A673 (cell line): ENCODE measurements around the gene CAPN5. TPM values are rescaled to one million over a fixed set of nuclear protein-coding genes. Genes with fewer than 3 reads are reported as not detected.

Experiments
- BruUV-seq: library from RNA; stranded (reverse); fragments of 400-500 nt; replicated peaks from 2 replicates; lab custom pipeline; 2021; lab: Mats Ljungman, UMichigan
- CTCF ChIA-PET: fragments of 300-600 bp; sonication (Branson Sonifier 250); formaldehyde crosslinking; loops from one replicate; lab custom pipeline; 2022; ENCODE audit warnings: antibody characterized with exemption; lab: Charles Lee
- POLR2A ChIA-PET: fragments of 300-600 bp; sonication (Branson Sonifier 250); formaldehyde crosslinking; loops from one replicate; lab custom pipeline; 2022; ENCODE audit warnings: antibody characterized with exemption; ENCODE audit not compliant: low non-redundant PET; lab: Charles Lee
- DNase-seq: peaks from one replicate; pipeline ENCODE4 v3.0.0-alpha.2; 2015; ENCODE audit warnings: low spot score
- H3K27ac ChIP-seq: fragments of 200-600 bp; sonication (generic); 2 replicates; pipeline ENCODE4 v1.5.1; 2016; ENCODE audit warnings: mixed run types, low read depth, mild to moderate bottlenecking, mixed read lengths, antibody characterized with exemption, low read length; ENCODE audit not compliant: poor library complexity, severe bottlenecking
- H3K27me3 ChIP-seq: fragments of 200-600 bp; sonication (generic); replicated peaks from 2 replicates; pipeline ENCODE4 v1.6.1; 2017; ENCODE audit warnings: mixed run types, low read depth, mild to moderate bottlenecking, mixed read lengths, antibody characterized with exemption, low read length; ENCODE audit not compliant: insufficient read depth, poor library complexity
- H3K36me3 ChIP-seq: fragments of 200-600 bp; sonication (generic); 2 replicates; pipeline ENCODE4 v1.6.1; 2016; ENCODE audit warnings: mixed run types, mild to moderate bottlenecking, mixed read lengths, antibody characterized with exemption, low read length; ENCODE audit not compliant: insufficient read depth, poor library complexity, severe bottlenecking
- H3K4me1 ChIP-seq: fragments of 200-600 bp; sonication (generic); 2 replicates; pipeline ENCODE4 v1.6.1; 2017; ENCODE audit warnings: mixed run types, mild to moderate bottlenecking, mixed read lengths, antibody characterized with exemption, low read length; ENCODE audit not compliant: insufficient read depth, poor library complexity, severe bottlenecking
- H3K4me3 ChIP-seq: fragments of 200-600 bp; sonication (generic); 2 replicates; pipeline ENCODE4 v1.5.1; 2016; ENCODE audit warnings: low read depth, mixed run types, mild to moderate bottlenecking, mixed read lengths, low read length; ENCODE audit not compliant: poor library complexity, severe bottlenecking
- H3K9me3 ChIP-seq: fragments of 200-600 bp; sonication (generic); 2 replicates; pipeline ENCODE4 v1.6.1; 2016; ENCODE audit warnings: mixed run types, low read depth, mild to moderate bottlenecking, mixed read lengths, antibody characterized with exemption, low read length; ENCODE audit not compliant: poor library complexity, severe bottlenecking
- EZH2 ChIP-seq: fragments of 200-600 bp; sonication (generic); IDR thresholded peaks from 2 replicates; pipeline ENCODE4 v1.6.1; 2017; ENCODE audit warnings: borderline replicate concordance, low read depth, mild to moderate bottlenecking, mixed read lengths, antibody characterized with exemption, low read length; ENCODE audit not compliant: poor library complexity, severe bottlenecking
- intact Hi-C: fragments of 100-400 bp; cut with micrococcal nuclease; formaldehyde crosslinking; loops from one replicate; pipeline ENCODE4 v1.10.0; 2022; ENCODE audit not compliant: unreplicated experiment
- total RNA-seq: library from RNA; stranded (reverse); gene quantifications from 2 replicates; pipeline ENCODE4 v1.2.3, GENCODE V29; 2021
- TF ChIP-seq, protein P1 (sequence below): fragments of 300-800, 200-600 bp; sonication (generic); conservative IDR thresholded peaks from 2 replicates; pipeline ENCODE4 v1.5.1; 2017; ENCODE audit warnings: low read depth, mild to moderate bottlenecking, antibody characterized with exemption, low read length, moderate library complexity, mixed read lengths

CAPN5 gene
- total RNA-seq, 1 experiment from 2014 or later, result 4.3 TPM

DNA sequence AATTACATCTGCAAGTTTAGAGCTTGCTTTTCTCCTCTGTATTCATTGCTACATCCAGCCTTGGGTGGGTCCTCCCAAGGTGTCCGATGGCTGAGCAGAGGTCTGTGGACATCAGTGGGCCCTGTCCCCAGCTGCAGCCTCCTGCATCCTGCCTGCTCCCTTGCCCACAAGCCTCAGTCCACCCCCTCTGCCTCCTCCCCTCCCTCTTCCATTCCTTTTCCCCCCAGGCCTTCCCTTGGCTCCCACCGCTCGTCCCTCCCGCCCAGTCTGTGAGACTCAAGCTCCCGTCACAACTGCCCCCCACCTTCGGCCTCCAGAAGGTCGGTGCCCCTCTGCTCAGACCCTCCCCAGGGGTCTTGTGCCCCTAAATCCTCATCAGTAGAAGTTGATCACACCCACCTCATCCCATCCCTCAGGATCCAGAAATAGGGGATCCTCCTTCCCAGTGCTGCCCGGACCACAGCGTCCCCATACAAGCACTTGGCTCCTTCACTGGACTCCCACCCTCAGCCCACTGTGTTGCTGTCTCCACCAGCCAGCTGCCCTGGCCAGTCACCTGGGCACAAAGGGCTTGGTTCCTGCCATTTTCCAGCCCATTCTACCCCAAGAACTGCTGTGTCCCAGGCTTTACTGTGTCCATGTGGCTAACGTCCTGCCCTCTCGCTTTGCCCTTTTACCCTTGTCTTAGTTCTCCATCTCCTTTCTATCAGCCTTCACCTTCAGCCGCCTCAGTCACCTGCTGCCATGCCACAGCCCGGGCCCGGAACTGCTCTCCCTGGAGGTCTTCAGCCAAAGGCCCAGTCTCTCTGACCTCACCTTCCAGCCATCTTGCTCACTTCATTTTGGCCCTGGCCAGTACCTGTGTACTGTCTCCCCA lies 33.6 kb downstream of the CAPN5 start:
- no peak overlapping the region for H3K4me3 ChIP-seq
- BruUV-seq, result no TSS peak
- no peaks in the 10 kb centered on the region for H3K36me3 ChIP-seq
- no peak for DNase-seq
- H3K27ac ChIP-seq, result no peak overlapping the region
- no peaks in the 10 kb centered on the region for H3K9me3 ChIP-seq
- ChIA-PET CTCF (interaction anchor here (0.5 to 1.5 kb wide), 3 partner anchors 9 to 53 kb away, joined by 3 to 10 read pairs (median 3); no protein-coding TSS in a partner anchor), POLR2A (no interaction called here)
- intact Hi-C loops, result no loop called here
- TF ChIP-seq, protein P1, sequence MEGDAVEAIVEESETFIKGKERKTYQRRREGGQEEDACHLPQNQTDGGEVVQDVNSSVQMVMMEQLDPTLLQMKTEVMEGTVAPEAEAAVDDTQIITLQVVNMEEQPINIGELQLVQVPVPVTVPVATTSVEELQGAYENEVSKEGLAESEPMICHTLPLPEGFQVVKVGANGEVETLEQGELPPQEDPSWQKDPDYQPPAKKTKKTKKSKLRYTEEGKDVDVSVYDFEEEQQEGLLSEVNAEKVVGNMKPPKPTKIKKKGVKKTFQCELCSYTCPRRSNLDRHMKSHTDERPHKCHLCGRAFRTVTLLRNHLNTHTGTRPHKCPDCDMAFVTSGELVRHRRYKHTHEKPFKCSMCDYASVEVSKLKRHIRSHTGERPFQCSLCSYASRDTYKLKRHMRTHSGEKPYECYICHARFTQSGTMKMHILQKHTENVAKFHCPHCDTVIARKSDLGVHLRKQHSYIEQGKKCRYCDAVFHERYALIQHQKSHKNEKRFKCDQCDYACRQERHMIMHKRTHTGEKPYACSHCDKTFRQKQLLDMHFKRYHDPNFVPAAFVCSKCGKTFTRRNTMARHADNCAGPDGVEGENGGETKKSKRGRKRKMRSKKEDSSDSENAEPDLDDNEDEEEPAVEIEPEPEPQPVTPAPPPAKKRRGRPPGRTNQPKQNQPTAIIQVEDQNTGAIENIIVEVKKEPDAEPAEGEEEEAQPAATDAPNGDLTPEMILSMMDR, result no peak
- TF ChIP-seq EZH2, result no peak
- H3K27me3 ChIP-seq, result no peaks in the 10 kb centered on the region
- no peaks in the 10 kb centered on the region for H3K4me1 ChIP-seq

DNA sequence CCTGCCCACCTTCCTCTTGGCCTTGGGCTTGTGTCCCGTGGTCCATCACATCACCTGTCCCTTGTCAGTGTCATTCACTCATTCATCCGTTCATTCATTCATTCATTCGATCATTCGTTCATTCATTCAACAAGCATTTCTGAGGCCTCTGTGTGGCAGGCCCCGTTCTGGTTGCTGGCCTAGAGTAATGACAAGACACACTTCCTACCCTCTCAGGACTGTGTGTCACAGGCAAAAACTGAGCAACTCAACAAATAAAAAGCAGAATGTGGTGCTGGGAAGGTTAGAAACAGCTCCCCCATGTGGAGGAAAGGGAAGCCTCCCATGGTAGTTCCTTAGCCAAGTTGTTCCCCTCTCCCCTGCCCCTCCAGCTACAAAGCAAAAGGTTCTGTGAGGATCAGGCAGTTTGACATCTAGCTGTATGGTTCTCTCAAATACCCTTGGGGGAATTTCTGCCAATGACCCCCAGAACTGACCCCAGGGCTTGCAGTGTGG lies 34.3 kb downstream of the CAPN5 start:
- Histone ChIP-seq H3K36me3 (no peaks in the 10 kb centered on the region), H3K4me1 (no peaks in the 10 kb centered on the region), H3K4me3 (no peak overlapping the region), H3K27me3 (no peaks in the 10 kb centered on the region), H3K9me3 (no peaks in the 10 kb centered on the region), H3K27ac (no peak overlapping the region)
- peak; percentile 70 for DNase-seq
- TF ChIP-seq, protein P1, result peak; percentile 85
- TF ChIP-seq EZH2, result no peak
- BruUV-seq, result no TSS peak
- CTCF ChIA-PET, result interaction anchor here (0.5 to 1.5 kb wide), 4 partner anchors 10 to 170 kb away, joined by 3 to 10 read pairs (median 4); no protein-coding TSS in a partner anchor
- POLR2A ChIA-PET, result no interaction called here
- intact Hi-C loops, result no loop called here

DNA sequence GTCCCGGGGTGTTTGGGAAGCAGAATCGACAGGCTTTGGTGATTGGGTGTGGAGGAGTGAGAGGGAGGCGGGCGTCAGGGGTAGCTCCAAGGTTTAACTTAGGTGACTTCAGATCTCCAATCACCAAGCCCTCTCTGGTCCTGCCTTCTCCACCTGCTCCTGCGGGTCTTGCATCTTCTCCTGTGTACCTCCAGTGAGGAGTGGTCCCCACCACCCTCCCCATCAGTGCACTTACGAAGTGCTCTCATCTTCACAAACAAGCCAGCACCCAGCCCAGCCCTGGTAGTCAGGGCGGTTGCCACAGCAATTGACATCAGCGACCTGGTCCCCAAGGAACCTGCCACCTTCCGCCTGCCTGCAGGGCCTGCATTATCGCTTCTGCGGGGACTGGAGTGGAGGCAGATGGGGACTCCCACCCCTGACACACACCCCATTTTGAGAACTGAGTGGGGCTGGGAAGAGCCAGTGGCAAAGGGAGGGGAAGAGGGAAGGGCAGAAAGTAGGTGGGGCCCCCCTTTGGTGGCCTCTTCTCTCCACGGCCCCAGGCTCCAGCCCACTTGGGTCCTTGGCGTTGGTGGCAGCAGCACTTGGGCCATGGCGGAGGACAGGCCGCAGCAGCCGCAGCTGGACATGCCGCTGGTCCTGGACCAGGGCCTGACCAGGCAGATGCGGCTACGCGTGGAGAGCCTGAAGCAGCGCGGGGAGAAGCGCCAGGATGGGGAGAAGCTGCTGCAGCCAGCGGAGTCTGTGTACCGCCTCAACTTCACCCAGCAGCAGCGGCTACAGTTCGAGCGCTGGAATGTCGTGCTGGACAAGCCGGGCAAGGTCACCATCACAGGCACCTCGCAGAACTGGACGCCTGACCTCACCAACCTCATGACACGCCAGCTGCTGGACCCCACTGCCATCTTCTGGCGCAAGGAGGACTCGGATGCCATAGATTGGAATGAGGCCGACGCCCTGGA lies 35.8 kb downstream of the CAPN5 start, which contains the start of gene OMP:
Gene OMP (plus strand): TSS at position 595 of the 965 bp plus-strand sequence. CDS start 0 bp downstream, at position 595.
- no peak for TF ChIP-seq EZH2
- TF ChIP-seq, protein P1, result no peak
- POLR2A ChIA-PET, result no interaction called here
- intact Hi-C loops, result no loop called here
- no peak for DNase-seq
- no peaks in the 10 kb centered on the region for H3K36me3 ChIP-seq
- no peaks in the 10 kb centered on the region for H3K27me3 ChIP-seq
- H3K4me3 ChIP-seq, result no peak within 1 kb of the TSS
- no peaks in the 10 kb centered on the region for H3K4me1 ChIP-seq
- CTCF ChIA-PET, result interaction anchor here (0.6 to 1.5 kb wide), 2 partner anchors 11 to 55 kb away, joined by 4 read pairs; no protein-coding TSS in a partner anchor
- BruUV-seq, result no TSS peak
- no peaks in the 10 kb centered on the region for H3K9me3 ChIP-seq
- no peak within 1 kb of the TSS for H3K27ac ChIP-seq
